ENCODE measurements around the gene ORM1. TPM values are rescaled to one million over a fixed set of nuclear protein-coding genes. Genes with fewer than 3 reads are reported as not detected.

The ORM1 gene
- total and polyA plus RNA-seq, 2 of the 8 experiments (the other 6 are each of a cell fraction or from before 2014, with no cell fraction given): 0.32 TPM; not detected in 1

DNA sequence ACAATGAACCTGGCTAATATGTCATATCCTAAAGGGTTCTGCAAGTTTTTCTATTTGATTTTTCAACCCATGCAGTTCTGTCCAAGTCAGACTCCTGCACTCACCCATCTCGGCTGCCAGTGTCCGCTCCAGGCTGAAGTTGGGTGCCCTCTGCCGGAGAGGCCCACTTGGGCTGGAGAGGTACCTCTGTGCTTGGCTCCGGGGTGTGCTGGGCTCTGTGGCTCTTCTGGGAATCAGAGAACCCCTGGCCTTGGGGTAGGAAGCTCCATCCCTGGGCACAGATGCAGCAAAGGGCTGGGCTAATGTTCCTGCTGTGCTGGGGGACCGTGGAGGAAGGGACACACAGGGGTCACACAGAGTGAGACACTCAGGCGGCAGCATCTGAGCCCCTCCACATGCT lies 32.9 kb downstream of the ORM1 start:
- CTCF ChIA-PET (ENCODE audit: partially characterized antibody): interaction anchor here (0.8 to 1.7 kb wide), 7 partner anchors 8 to 298 kb away, joined by 3 to 5 read pairs (median 4); no protein-coding TSS in a partner anchor
- no peak overlapping the region for H3K4me2 ChIP-seq (ENCODE audit: insufficient read depth in 1 of 2, low read depth in 2 of 2, low read length in 2 of 2)
- no peak overlapping the region for H4K8ac ChIP-seq (ENCODE audit: extremely low read depth, insufficient read depth, low read length)
- TF ChIP-seq CTBP2 (IDR thresholded peaks at IDR 0.05; ENCODE audit: borderline replicate concordance, insufficient read depth, insufficient read length, low read length): no peak
- TF ChIP-seq CEBPB (IDR thresholded peaks at IDR 0.05; ENCODE audit: low read depth, low read length): no peak
- no peak for TF ChIP-seq HDAC2 (IDR thresholded peaks at IDR 0.05; ENCODE audit: borderline replicate concordance in 1 of 2, low read depth in 2 of 2, low read length in 2 of 2)
- H3K4me1 ChIP-seq (replicated peaks in 1 of 4; ENCODE audit: control insufficient read depth in 3 of 4, insufficient read depth in 4 of 4, low read length in 3 of 4): no peaks in the 10 kb centered on the region
- no peak overlapping the region for H3K18ac ChIP-seq (ENCODE audit: extremely low read depth, low read length)
- no peak overlapping the region for H3K4me3 ChIP-seq (ENCODE audit: extremely low read depth in 1 of 4, insufficient read depth in 2 of 4, low read depth in 3 of 4, low read length in 4 of 4)
- H3K4ac ChIP-seq (replicated peaks; ENCODE audit: insufficient read length, low read depth, low read length): no peak overlapping the region
- no peak overlapping the region for H2BK15ac ChIP-seq (ENCODE audit: low read length)
- POLR2A ChIA-PET (ENCODE audit: partially characterized antibody): interaction anchor here (1.1 to 2.1 kb wide), 8 partner anchors 11 to 40 kb away, joined by 3 to 8 read pairs (median 4); no protein-coding TSS in a partner anchor
- no peak overlapping the region for H3K27ac ChIP-seq (ENCODE audit: low read depth, low read length)
- no peak overlapping the region for H2BK20ac ChIP-seq (ENCODE audit: low read length)
- H3K36me3 ChIP-seq (ENCODE audit: control insufficient read depth in 2 of 4, insufficient read depth in 4 of 4, low read length in 3 of 4): peaks cover 11 to 60% (median 39%) of the 10 kb centered on the region in 4 experiments
- H2AK5ac ChIP-seq (ENCODE audit: low read depth, low read length): no peak overlapping the region
- H3K23me2 ChIP-seq (ENCODE audit: low read depth, low read length): no peaks in the 10 kb centered on the region
- no peak overlapping the region for H3K56ac ChIP-seq (replicated peaks; ENCODE audit: insufficient read length, low read depth, low read length)
- 88% methylated on average over 6 of the region's 6 CpGs; no CpG with 5 or more reads in 1 of the 2 experiments for WGBS, 2 experiments (ENCODE audit: extremely low coverage in 1 of 2, insufficient coverage in 1 of 2, insufficient read length in 1 of 2, insufficient replicate concordance in 2 of 2, low coverage in 1 of 2, low lambda C conversion rate in 2 of 2, missing lambda C conversion rate in 1 of 2)
- H3K23ac ChIP-seq (ENCODE audit: insufficient read length): no peak overlapping the region
- H2AFZ ChIP-seq (ENCODE audit: low read length): no peak overlapping the region
- H3K79me1 ChIP-seq (ENCODE audit: low read depth, low read length): no peaks in the 10 kb centered on the region
- DNase-seq (ENCODE audit: low read depth in 1 of 2, low spot score in 2 of 2) (no peak), FAIRE-seq (no peak)
- no peaks in the 10 kb centered on the region for H3K9me3 ChIP-seq (ENCODE audit: insufficient read depth in 2 of 2, low read depth in 1 of 2, low read length in 1 of 2)
- H2BK5ac ChIP-seq (ENCODE audit: low read depth, low read length): no peak overlapping the region
- no peak overlapping the region for H4K5ac ChIP-seq (ENCODE audit: insufficient read length, low read depth, low read length)
- H2BK12ac ChIP-seq (ENCODE audit: low read depth, low read length): no peak overlapping the region
- H4K20me1 ChIP-seq (replicated peaks in 1 of 2; ENCODE audit: control insufficient read depth in 1 of 2, insufficient read depth in 2 of 2, low read length in 2 of 2): peaks cover 0 to 3% of the 10 kb centered on the region in 2 experiments
- no peaks in the 10 kb centered on the region for H3K27me3 ChIP-seq (replicated peaks in 1 of 4; ENCODE audit: control insufficient read depth in 3 of 4, extremely low read depth in 1 of 4, insufficient read depth in 3 of 4, low read length in 3 of 4)
- H3K14ac ChIP-seq (ENCODE audit: insufficient read length): no peak overlapping the region
- H2BK120ac ChIP-seq (replicated peaks; ENCODE audit: low read depth, low read length): no peak overlapping the region
- H3K9ac ChIP-seq (replicated peaks in 1 of 4; ENCODE audit: extremely low read depth in 1 of 4, low read depth in 3 of 4, low read length in 3 of 4): no peak overlapping the region
- no peak overlapping the region for H4K91ac ChIP-seq (replicated peaks; ENCODE audit: insufficient read length, low read length)
- H3K79me2 ChIP-seq (ENCODE audit: control insufficient read depth in 1 of 2, insufficient read depth in 2 of 2, low read length in 2 of 2): no peaks in the 10 kb centered on the region

All from H1 (cell line).